GM21526 (cell line): ENCODE data around the gene TYROBP.
"Not testable (repeated sequence)": the region's sequence is repeated elsewhere in the genome, so short reads cannot be mapped to it uniquely, and the experiment has no call there.

Experiments used
- ATAC-seq: cut with Tn5 transposase; IDR thresholded peaks from one replicate; pipeline ENCODE4 v1.9.1; 2021; ENCODE audit warnings: moderate library complexity; ENCODE audit not compliant: unreplicated experiment, low FRiP score

TYROBP gene

GRCh38 chr19:35879068-35879467 lies 29.0 kb downstream of the TYROBP start:
- ATAC-seq = no peak

DNA sequence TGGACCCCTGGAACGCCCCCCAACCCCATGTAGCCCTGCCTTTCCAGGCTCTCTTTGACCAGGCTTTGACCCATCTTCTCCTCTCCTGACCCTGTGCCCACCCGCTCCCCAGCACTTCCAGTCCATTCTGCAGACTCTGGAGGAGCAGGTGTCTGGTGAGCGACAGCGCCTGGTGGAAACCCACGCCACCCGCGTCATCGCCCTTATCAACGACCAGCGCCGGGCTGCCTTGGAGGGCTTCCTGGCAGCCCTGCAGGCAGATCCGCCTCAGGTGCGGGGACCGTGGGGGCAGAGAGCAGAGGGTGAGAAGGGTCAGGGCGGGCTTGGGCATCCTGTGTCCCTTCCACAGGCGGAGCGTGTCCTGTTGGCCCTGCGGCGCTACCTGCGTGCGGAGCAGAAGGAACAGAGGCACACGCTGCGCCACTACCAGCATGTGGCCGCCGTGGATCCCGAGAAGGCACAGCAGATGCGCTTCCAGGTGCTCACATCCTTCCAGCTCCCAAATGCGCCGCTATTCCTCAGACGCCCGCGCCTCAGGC lies 33.6 kb downstream of the TYROBP start:
- no peak for ATAC-seq

GRCh38 chr19:35872180-35872579 lies 35.9 kb downstream of the TYROBP start:
- no peak for ATAC-seq

GRCh38 chr19:35871611-35872010 lies 36.5 kb downstream of the TYROBP start:
- ATAC-seq = no peak

GRCh38 chr19:35870798-35871197 lies 37.3 kb downstream of the TYROBP start:
- ATAC-seq = no peak

- ATAC-seq = not testable (repeated sequence)
These were observed 37.9 kb downstream of the TYROBP start for GRCh38 chr19:35870124-35870736.

- ATAC-seq = no peak
These were observed 38.6 kb downstream of the TYROBP start for GRCh38 chr19:35869327-35870123.

DNA sequence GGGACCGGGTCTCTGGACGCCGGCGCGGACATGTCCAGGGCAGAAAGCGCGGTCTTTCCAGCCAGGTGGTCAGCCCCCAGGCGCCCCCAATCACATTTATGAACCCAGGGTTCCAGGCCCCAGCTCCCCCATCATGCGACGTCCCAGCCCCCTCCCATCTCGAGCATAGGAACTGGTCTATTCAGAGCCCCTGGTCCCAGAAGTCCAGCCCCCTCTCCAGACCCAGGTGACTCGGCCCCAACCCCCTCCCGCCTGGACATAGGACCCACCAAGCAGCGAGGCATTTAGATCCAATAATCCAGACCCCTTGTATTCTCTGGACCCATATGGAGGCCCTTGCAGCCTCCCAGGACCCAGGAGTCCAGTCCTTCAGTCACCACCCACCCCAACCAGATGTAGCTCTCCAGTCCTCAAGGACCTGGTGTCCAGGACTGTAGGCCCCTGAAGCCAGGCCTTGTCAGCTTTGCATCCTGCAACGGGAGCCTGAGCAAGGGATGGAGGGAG lies 39.2 kb downstream of the TYROBP start:
- ATAC-seq = no peak

GRCh38 chr19:35868172-35868822 lies 39.8 kb downstream of the TYROBP start, which contains the start of gene APLP1:
Gene APLP1, plus strand, starts transcription at chr19:35868574. Its CDS starts 63 bp downstream, at chr19:35868637.
- no peak for ATAC-seq

- ATAC-seq = no peak
These were observed 45.1 kb downstream of the TYROBP start for GRCh38 chr19:35863018-35863417.

GRCh38 chr19:35862528-35862927 lies 45.6 kb downstream of the TYROBP start:
- ATAC-seq = no peak

DNA sequence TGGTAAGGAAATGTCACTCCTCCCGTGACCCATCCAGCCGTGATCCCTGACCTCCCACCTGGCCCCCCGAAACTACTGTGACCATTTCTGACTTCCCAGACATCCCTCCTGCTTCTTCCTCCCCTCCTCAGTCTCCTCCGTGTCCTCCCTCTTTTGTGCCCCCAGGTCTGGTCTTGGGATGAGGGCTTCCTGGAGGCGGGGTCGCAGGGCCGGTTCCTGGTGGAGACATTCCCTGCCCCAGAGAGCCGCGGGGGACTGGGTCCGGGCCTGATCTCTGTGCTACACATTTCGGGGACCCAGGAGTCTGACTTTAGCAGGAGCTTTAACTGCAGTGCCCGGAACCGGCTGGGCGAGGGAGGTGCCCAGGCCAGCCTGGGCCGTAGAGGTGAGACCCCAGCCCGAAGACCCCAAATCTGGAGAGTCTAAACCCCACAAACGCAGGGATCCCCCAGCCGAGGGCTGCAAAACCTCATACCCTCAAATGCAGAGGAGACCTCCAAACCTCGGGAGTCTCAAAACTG lies 46.4 kb downstream of the TYROBP start:
- no peak for ATAC-seq

- ATAC-seq = no peak
These were observed 47.1 kb downstream of the TYROBP start for GRCh38 chr19:35860818-35861639.

DNA sequence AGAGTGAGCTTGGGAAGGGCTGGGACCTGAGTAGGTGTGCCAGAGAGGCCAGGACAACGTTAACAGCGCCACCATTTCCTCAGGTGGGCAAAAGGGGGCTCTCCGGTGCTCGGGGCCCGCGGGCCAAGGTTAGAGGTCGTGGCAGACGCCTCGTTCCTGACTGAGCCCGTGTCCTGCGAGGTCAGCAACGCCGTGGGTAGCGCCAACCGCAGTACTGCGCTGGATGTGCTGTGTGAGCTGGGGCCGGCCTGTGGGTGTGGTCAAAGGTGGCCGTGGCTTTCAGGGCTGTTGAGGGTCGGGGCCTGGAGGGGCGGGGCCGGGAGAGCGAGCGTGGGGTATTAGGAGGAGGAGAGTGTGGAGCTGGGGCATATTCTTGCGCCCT lies 47.7 kb downstream of the TYROBP start:
- no peak for ATAC-seq

GRCh38 chr19:35859414-35859813 lies 48.7 kb downstream of the TYROBP start:
- no peak for ATAC-seq

DNA sequence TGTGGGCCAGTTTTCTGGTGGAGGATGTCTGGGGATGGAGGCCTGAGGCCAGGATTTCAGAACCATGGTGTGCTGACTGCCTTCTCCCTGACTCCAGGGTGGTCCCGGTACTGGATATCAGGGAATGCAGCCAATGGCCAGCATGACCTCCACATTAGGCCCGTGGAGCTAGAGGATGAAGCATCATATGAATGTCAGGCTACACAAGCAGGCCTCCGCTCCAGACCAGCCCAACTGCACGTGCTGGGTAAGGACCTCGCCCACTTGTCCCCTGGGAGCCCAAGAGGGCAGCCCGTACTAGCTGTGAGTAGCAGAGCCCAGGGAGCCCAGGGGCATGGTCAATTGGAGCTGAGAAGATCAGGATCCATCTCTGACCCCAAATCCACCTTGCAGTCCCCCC lies 49.8 kb downstream of the TYROBP start:
- no peak for ATAC-seq

DNA sequence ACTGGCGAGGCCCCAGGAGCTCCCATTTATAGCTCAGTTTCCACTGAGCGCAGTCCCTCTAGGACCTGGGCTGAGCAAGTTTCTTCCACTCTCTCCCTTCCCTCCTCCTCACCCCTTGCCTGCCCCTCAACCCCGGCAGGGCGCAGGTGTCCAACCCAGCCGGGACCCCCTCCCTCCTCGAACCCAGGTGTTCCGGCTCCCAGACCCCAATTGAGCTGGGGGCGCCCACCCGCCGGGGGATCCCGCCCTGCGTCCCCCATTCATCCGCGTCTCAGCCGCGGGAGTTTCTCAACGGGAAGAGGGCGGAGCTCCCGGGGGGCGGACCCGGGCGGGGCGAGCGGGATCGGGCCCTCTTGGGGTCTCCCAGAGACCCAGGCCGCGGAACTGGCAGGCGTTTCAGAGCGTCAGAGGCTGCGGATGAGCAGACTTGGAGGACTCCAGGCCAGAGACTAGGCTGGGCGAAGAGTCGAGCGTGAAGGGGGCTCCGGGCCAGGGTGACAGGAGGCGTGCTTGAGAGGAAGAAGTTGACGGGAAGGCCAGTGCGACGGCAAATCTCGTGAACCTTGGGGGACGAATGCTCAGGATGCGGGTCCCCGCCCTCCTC lies 51.4 kb downstream of the TYROBP start, which contains the start of gene KIRREL2:
TSS of gene KIRREL2 (plus strand) at position 366 of the 604 bp plus-strand sequence. CDS start at position 575, 209 bp downstream.
- ATAC-seq = no peak
